GM20000 (cell line): ENCODE measurements around the gene PTPRS.
"Not testable (repeated sequence)": the region's sequence is repeated elsewhere in the genome, so short reads cannot be mapped to it uniquely, and the experiment has no call there.

Experiments
- DNase-seq: peaks from one replicate; pipeline ENCODE4 v3.0.0; 2012; ENCODE audit warnings: low spot score
- CTCF ChIP-seq: IDR thresholded peaks from 2 replicates; pipeline ENCODE4 v1.5.1; 2012; ENCODE audit warnings: mild to moderate bottlenecking, control low read depth; ENCODE audit errors: extremely low read depth, missing control alignments

PTPRS gene

GRCh38 chr19:5372572-5373200 is 32.1 kb upstream of the PTPRS start:
- no peak for TF ChIP-seq CTCF
- DNase-seq = no peak

- peak; percentile 62 for DNase-seq
- TF ChIP-seq CTCF = peak; percentile 57
Observed at GRCh38 chr19:5369962-5370367, 29.4 kb upstream of the PTPRS start.

- no peak for TF ChIP-seq CTCF
- DNase-seq = no peak
Observed at GRCh38 chr19:5369304-5369703, 28.7 kb upstream of the PTPRS start.

GRCh38 chr19:5367530-5368133 is 27.0 kb upstream of the PTPRS start:
- no peak for TF ChIP-seq CTCF
- no peak for DNase-seq

- no peak for TF ChIP-seq CTCF
- DNase-seq = no peak
Observed at GRCh38 chr19:5365905-5366304, 25.3 kb upstream of the PTPRS start.

- no peak for DNase-seq
- TF ChIP-seq CTCF = no peak
Observed at GRCh38 chr19:5364674-5365073, 24.1 kb upstream of the PTPRS start.

- DNase-seq = not testable (repeated sequence)
Observed at GRCh38 chr19:5361839-5362238, 21.2 kb upstream of the PTPRS start.

- DNase-seq = no peak
- no peak for TF ChIP-seq CTCF
Observed at GRCh38 chr19:5361407-5361806, 20.8 kb upstream of the PTPRS start.
